Measurements from ENCODE around the gene BAAT.

Gene BAAT

GRCh38 chr9:101398068-101398929 lies 13.5 kb upstream of the BAAT start, which contains the start of the genes MRPL50 and ZNF189:
TSS of gene MRPL50 (minus strand) at chr9:101398618. CDS start at chr9:101398592, 26 bp downstream.
TSS of gene ZNF189 (plus strand) at chr9:101398851. CDS start at chr9:101399157, 306 bp downstream.
- peak; percentile 99 for DNase-seq (ENCODE audit: low read depth)

- DNase-seq (ENCODE audit: low read depth) = no peak
Observed at GRCh38 chr9:101397746-101398067, 12.9 kb upstream of the BAAT start.

GRCh38 chr9:101394687-101395086 lies 9.9 kb upstream of the BAAT start:
- DNase-seq (ENCODE audit: low read depth) = no peak

- no peak for DNase-seq (ENCODE audit: low read depth)
Observed at GRCh38 chr9:101393135-101393534, 8.3 kb upstream of the BAAT start.

GRCh38 chr9:101388507-101388993 lies 3.7 kb upstream of the BAAT start:
- no peak for DNase-seq (ENCODE audit: low read depth)

- peak; percentile 17 for DNase-seq (ENCODE audit: low read depth)
Observed at GRCh38 chr9:101387871-101388506, 3.2 kb upstream of the BAAT start.

- no peak for DNase-seq (ENCODE audit: low read depth)
Observed at GRCh38 chr9:101383361-101383760, 1.4 kb downstream of the BAAT start.

GRCh38 chr9:101381833-101382342 lies 2.9 kb downstream of the BAAT start:
- no peak for DNase-seq (ENCODE audit: low read depth)

- DNase-seq (ENCODE audit: low read depth) = no peak
Observed at GRCh38 chr9:101381118-101381517, 3.7 kb downstream of the BAAT start.

GRCh38 chr9:101380295-101380694 lies 4.5 kb downstream of the BAAT start:
- no peak for DNase-seq (ENCODE audit: low read depth)

- DNase-seq (ENCODE audit: low read depth) = no peak
Observed at GRCh38 chr9:101376111-101376848, 8.5 kb downstream of the BAAT start.

- no peak for DNase-seq (ENCODE audit: low read depth)
Observed at GRCh38 chr9:101375546-101375945, 9.3 kb downstream of the BAAT start.

GRCh38 chr9:101372327-101373118 lies 12.3 kb downstream of the BAAT start:
- no peak for DNase-seq (ENCODE audit: low read depth)

GRCh38 chr9:101371813-101372212 lies 13.0 kb downstream of the BAAT start:
- DNase-seq (ENCODE audit: low read depth) = no peak

- DNase-seq (ENCODE audit: low read depth) = no peak
Observed at GRCh38 chr9:101369884-101370531, 14.8 kb downstream of the BAAT start.

- DNase-seq (ENCODE audit: low read depth) = no peak
Observed at GRCh38 chr9:101369286-101369685, 15.5 kb downstream of the BAAT start.

- DNase-seq (ENCODE audit: low read depth) = no peak
Observed at GRCh38 chr9:101367323-101367722, 17.5 kb downstream of the BAAT start.

GRCh38 chr9:101366038-101366756 lies 18.6 kb downstream of the BAAT start:
- no peak for DNase-seq (ENCODE audit: low read depth)

GRCh38 chr9:101365181-101365580 lies 19.6 kb downstream of the BAAT start:
- no peak for DNase-seq (ENCODE audit: low read depth)

- DNase-seq (ENCODE audit: low read depth) = no peak
Observed at GRCh38 chr9:101362450-101362849, 22.4 kb downstream of the BAAT start.
